CD4-positive, alpha-beta T cell treated with Interleukin-6 for 4 hours (primary cell): Measurements from ENCODE around the gene SLC52A1.
A peak's percentile ranks its signal among the peaks of the same experiment; 100 is the strongest.
"Not testable (repeated sequence)": the region's sequence is repeated elsewhere in the genome, so short reads cannot be mapped to it uniquely, and the experiment has no call there.

Source experiments
- DNase-seq: peaks from one replicate; pipeline ENCODE4 v3.0.0-alpha.2; 2020; ENCODE audit warnings: mixed read lengths

SLC52A1 gene

DNA sequence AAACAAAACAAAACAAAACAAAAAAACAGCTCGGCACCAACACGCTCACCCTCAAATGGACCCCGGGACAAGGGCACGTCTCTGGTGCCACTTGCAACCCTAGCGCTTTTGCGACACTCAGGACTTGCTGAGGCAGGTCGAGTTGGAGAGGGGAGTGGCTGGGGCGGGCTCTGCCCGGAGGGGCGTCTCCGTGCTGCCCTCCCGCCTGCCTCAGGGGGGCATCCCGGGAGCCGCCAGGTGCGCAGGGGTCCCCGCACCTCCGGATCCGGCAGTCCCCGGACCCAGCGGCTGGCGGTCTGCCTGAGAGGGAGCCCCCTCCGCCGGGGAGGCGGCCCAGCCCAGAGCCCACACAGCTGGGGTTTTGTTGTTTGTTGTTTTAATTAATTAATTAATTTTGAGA lies at the start of gene SLC52A1:
SLC52A1 (minus strand) TSS at position 112 of the 400 bp plus-strand sequence. CDS start 820 bp downstream, outside the sequence.
- no peak for DNase-seq

DNA sequence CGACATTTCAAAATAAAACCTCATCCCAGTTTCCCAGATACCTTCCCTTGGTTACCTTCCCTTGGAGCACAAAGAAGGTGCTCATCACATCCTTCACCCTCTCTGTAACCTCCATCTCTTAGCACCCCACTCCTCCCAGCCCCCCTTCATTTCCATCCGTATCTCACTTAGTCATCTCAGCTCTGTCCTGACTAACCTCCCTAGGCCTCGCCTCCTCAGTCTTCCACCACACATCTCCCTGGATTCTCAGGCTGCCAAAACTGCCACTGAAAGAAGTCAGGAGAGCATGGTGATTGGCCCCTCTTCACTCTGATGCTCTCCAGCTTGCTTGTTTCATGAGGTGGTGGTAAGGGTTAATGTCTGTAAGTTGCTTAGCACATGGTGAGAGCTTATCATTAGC lies 45.4 kb upstream of the SLC52A1 start:
- no peak for DNase-seq

DNA sequence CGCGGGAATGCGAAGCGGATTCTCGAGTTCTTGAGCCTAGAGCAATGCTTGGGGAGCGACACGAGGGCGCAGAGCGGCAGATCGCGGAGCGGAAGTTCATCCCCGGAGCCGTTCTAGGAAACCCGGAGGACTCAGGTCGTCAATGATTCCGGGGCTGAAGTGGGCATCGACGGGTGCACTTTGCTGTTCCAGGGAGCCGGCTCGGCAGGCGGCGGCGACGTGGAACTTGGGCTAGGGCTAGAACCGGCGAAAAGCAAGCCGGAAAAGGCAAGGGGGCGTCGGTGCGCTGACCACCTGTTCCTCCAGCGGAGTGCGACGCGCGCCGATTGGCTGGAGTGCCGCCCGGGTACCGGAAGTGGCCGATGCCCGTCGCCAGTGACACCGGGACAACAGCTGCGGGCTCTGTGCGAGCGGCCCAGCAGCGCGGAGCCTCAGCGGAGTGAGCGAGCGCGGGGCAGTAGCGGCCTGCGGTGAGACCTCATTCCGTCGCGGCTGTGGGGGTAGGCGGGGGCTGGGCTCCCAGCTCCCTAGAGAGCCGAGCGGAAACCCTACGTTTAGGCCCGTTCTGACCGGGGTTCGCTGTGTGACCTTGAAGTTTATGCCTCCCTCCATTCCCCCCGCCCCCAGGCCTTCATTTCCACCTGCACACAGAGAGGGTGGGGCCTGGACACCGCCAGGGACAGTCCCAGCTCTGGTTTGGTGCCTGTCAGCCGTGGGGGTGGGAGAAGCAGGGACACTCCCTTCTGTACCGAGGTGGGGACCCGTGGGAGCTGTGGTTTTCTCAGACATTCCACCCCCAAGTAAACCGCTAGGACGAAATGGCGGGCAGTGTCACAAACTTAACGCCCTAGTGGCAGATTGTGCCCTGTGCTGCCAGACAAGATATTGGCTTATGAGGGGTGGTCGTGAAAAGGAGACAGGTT lies 43.1 kb upstream of the SLC52A1 start, which contains the start of gene ZFP3:
ZFP3 (plus strand) TSS at position 362 of the 923 bp plus-strand sequence. CDS start 13,038 bp downstream, outside the sequence.
- peak; percentile 78 for DNase-seq

DNA sequence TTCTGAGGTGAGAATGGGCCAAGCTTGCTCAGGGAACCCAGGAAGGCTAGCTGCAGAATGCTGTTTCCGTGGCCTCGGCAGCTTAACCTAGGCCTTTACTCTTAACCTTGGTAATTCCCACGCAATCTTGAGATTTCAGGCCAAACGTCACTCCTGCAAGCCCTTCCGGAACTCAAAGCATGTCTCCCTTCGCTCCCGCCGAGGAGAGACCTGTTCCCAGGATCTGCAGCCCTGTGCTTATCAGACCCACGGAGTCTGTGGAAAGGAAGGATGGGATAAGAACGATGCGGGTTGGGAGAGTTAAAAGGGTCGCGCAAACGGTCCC lies 42.5 kb upstream of the SLC52A1 start:
- no peak for DNase-seq

DNA sequence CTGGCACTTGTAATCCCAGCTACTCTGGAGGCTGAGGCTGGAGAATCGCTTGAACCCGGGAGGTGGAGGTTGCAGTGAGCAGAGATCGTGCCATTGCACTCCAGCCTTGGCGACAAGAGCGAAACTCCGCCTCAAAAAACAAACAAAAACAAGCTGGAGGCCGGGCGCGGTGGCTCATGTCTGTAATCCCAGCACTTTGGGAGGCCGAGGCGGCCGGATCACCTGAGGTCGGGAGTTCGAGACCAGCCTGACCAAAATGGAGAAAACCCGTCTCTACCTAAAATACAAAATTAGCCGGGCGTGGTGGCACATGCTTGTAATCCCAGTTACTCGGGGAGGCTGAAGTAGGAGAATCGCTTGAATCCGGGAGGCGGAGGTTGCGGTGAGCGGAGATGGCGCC lies 42.0 kb upstream of the SLC52A1 start:
- DNase-seq = not testable (repeated sequence)

DNA sequence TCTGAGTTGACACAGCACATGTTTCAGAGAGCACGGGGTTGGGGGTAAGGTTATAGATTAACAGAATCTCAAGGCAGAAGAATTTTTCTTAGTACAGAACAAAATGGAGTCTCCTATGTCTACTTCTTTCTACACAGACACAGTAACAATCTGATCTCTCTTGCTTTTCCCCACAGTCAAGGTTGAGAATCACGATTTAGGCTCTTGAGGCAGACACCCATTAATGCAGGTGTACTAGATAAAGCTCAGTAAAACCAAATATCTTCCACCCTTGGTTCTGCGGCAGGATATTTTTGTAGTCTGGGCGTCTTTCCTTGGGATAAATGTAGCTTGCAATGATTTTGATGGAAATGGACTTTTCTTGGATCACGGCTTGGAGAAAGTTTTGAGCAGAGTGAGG lies 40.2 kb upstream of the SLC52A1 start:
- DNase-seq = not testable (repeated sequence)

DNA sequence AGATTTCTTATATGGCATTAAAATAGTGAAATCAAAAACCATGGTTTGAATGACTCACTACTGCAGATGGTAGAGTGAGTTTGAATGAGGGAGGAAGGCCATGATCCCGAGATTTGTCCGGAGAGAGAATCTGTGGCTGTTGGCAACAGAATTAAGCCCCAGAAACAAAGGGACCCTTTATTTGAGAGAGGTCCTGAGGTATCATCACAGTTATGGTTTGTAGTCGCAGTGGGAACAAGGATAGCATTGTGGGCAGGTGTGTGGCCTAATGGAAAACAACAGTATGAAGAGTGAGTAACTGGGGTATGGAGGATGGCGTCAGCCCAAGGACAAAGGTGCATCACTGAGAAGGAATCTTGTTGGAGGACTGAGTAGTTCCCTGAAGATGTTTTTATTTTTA lies 34.5 kb upstream of the SLC52A1 start:
- no peak for DNase-seq

DNA sequence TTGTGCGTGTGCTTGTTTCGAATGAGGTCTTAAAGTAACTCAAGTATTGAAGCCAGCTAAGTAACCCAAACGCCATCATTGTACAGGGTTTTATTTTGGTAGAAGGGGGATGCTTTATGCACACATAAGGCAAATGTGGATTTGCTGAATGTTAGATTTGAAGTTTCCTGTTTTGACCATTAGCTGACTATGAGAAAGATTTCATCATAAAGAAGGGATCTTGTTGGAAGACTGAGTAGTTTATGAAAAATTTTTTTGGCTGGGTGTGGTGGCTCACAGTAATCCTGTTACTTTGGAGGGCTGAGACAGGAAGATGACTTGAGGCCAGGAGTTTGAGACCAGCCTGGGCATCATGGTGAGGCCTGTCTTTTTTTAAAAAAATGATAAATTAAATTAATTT lies 33.0 kb upstream of the SLC52A1 start:
- no peak for DNase-seq

DNA sequence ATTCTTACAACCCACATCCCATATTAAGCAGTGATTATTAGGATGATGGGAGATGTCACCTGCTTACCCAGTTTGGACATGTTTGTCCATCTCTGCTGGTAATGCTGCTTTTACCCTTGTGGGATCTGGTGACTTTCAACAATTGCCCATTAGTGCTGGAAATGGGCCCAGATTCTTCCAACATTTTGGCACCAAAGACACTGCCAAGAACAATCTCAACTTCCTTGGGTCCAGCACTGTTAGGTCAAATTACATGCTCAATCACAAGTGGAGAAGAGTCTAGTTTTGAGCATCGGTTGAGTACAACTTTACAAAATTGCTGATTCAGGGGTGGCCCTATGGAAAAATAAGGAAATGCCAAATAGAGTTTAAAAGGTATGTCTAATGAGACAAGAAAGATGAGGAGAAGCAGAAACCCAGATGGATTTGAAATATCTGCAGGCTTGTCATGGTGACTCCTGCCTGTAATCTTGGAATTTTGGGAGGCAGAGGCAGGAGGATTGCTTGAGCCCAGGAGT lies 30.1 kb upstream of the SLC52A1 start:
- no peak for DNase-seq

DNA sequence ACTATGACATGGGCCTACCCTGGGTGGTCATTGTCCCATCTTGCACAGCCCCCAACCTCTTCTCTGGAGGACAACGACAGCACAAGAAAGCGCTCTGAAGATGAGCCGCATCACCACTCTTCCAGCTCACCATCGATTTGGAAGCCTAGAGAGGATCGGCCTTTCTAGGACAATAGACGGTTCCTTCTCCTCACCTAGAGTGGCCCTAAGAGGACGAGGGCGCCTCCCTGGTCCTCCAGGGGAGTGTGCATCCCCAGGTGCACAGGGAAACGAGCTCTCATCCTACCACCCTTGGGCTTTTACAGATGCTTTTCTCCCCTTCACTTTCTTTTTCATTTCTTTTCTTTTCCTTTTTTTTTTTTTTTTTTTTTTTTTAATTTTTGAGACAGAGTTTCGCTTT lies 20.3 kb upstream of the SLC52A1 start:
- DNase-seq = no peak

DNA sequence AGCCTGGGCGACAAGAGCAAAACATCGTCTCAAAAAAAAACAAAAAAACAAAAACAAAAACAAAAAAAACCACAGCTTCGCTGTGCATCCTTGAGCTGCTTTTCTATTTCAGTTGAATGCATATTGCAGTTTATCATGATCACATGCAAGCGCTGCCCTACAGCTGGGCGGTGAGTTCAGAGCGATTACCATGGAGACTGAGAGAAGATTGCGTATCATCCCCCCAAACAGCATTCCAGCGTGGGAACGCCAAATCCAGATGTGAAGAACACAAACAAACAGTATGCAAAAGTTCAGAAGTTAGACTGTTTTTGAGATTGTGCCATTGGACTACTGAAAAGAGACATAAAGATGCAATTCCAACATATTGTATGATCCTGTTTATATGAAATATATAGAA lies 15.1 kb upstream of the SLC52A1 start:
- DNase-seq = no peak

DNA sequence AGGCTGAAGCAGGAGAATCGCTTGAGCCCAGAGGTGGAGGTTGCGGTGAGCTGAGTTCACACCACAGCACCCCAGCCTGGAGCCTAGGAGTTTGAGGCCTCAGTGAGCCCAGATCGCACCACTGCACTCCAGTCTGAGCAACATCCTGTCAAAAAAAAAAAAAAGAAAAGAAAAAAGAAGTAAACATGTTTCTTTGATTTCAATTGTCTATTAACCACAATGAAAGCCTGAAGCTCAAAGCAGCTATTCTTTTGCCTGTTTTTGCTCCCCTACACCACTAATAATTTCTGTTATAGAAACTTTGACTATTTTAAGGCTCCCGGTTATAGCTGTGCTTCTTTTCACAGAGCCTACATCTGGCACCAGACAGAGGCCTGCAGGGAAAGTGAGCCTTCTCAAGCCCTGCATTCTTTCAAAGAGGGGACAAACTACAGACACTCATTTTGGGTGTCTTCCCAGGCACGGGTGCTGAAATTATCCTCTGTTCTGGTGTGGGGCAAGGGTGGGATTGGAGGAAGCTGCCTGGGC lies 14.2 kb upstream of the SLC52A1 start:
- peak; percentile 89 for DNase-seq

DNA sequence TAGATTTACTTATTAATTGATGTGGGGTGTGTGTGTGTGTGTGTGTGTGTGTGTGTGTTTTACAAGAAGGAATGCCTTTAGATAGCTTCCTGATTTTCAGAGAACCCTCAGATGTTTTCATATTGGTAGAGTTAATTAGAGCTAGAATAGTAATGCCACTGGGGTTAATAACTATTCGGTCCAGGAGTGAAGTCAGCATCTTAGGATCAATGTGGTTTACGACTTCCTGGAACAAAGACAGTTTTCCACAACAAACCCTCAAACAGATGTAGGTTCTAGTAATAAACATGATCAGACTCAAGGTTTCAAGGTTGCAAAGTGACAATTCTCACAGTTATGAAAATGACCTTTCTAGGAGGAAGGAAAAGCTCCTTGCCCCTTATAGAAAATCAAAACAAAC lies 12.2 kb upstream of the SLC52A1 start:
- no peak for DNase-seq

DNA sequence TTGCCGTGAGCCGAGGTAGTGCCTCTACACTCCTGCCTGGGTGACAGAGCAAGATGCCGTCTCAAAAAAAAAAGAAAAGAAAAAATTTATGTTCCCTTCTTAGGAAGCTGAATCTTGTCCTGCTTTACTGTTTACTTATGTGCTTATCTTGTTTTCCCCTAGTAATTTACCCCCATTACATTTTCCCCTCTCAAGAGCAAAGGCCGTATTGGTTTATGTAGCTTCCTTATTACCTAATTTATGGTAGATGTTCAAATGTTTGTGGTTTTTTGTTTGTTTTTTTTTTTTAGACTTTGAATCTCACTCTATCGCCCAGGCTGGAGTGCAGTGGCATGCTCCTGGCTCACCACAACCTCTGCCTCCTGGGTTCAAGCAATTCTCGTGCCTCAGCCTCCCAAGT lies 10.3 kb upstream of the SLC52A1 start:
- peak; percentile 36 for DNase-seq

DNA sequence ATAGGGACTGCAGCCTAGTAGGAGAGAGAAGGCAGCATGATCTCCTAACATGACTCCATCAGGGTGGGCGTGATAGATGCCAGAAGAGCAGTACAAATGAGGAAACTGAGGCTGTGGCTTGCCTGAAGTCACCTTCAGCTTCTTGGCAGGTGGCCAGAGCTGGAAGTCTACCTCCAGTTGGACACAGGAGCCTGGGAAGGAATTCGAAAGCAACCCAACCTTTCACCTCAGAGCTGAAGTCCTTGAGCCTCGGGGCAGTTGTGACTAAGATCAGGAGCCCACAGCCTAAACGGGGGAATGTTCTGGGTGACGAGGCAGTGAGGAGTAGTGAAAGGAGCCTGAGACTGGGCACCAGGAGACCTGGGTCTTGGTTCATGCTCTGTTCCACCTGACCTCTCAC lies 9.4 kb upstream of the SLC52A1 start:
- DNase-seq = no peak

DNA sequence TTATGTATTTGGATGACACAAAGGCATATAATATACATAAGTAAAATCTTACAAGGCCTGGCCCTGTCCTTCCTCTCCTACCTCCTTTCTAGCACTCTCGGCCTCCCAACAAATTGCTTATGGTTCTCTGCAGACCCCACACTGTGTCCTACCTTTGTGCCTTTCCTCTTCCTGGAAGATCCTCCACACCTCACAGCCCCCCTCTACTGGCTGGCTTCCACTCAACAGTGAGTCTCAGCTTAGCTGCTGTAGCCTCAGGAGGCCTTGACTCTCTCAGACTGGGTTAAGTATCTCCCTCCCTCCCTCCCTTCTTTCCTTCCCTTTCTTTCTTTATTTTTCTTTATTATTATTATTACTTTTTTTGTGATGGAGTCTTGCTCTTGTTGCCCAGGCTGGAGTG lies 8.3 kb upstream of the SLC52A1 start:
- DNase-seq = no peak

DNA sequence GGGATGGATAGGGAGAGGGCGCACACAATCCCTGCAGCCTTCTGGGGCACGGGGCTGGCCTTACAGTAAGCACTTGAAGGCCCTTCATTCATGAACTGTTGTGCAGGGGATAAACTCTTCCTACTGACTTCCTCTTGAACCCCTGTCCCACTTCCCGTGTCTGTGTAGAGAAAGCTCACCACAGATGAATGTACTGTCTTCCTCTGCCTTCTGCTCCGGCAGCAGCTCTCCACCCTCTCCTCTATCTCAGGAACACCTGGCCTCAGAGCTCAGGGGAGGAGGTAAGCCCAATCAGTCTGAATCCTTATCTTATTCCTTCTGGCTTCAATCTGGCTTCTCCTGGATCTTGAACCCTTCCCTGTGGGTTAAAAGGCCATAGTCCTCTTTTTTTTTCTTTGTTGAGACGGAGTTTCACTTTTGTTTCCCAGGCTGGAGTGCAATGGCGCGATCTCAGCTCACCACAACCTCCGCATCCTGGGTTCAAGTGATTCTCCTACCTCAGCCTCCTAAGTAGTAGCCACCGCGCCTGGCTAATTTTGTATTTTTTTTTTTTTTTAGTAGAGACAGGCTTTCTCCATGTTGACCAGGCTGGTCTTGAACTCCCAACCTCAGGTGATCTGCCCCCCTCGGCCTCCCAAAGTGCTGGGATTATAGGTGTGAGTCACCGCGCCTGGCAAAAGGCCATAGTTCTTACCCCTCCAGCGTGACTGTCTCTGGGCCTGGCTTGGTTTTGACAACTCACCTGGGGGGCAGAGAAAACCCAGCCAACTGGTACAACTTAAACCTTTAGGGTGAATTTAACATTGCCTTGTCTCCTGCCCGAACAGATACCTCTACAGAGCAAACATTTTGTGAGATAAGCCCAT lies 7.2 kb upstream of the SLC52A1 start:
- DNase-seq = peak; percentile 73

DNA sequence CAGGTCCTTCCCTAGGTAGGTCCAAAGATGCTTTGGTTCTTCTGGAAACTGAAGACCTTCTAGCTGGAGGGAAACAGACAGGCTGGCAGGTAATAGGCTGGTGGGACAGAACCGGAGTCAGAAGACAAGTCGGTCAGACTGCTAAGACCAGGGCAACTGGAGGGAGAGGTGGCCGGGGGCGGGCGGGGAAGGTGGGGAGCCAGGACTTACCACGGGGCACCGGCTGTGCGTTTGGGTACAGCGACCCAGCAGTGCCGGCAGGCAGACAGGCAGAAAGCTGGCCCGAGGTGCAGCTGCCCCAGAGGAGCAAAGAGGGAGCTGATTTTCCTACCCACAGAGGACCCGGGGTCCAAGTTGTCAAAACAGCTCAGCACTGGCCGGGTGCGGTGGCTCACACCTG lies 575 bp downstream of the SLC52A1 start:
- DNase-seq = no peak

DNA sequence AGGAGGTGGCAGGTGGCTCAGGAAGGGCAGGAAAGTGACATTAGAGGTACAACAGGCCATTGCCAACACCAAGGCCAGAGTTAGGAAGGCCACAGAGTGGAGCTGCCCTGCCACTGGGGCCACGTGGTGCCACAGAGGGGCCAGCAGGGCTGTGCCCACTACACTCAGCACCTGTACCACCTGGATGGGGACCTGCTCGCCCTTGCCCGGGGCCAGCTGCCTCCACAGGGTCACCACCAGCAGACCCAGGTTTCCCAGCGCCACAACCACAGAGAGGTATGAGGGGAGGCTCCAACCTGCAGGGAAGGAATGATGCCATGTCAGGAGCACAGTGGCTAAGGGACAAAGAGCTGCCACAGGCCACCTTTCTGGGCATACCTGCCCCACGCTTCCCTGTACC lies 1.2 kb downstream of the SLC52A1 start:
- no peak for DNase-seq

DNA sequence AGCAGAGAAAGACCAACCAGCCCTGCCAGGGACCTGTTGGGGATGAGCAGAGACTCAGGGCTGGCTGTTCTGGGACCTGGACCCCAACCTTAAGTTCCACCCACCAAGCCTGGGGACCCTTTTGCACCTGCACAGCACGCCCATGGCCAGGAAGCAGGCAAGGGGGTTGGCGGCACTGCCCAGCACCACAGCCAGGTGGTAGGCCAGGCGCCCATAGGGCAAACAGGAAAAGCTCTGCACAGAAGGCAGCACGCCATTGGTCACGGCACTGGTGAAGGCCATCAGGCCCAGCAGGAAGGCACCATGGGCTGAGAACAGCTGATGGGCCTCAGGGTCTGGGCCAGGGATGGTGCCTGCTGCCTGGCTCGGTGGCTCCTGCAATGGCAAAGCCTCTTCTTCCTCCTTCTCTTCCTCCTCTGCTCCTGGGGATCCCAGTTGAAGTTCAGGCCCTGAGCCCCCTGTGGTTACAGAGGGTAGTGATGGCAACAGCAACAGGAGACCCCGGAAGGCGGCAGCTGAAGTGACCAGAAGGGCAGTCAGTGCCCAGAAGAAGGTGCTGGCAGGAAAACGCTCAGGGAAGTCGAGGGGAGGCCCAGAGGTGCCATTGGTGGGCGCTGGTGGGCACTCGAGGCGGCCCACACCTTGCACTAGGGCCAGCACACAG lies 1.7 kb downstream of the SLC52A1 start:
- DNase-seq = no peak

DNA sequence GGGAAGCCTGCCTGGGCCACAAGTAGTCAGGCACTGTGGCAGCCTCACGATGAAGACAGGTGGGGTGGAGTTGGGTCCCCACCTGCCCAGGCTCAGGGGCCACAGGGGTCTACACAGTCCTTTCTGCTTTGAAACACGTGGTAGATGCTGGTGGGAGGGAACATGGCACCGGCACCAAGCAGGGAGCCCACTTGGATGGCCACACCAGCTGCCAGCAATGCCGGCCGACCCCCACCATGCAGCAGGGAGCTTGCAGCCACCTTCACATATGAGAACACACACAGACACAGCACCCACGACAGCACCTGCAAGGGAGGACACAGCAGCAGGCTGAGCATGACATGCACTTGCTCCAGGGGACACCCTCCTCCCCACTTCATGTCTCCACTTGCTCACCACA lies 2.4 kb downstream of the SLC52A1 start:
- DNase-seq = no peak

DNA sequence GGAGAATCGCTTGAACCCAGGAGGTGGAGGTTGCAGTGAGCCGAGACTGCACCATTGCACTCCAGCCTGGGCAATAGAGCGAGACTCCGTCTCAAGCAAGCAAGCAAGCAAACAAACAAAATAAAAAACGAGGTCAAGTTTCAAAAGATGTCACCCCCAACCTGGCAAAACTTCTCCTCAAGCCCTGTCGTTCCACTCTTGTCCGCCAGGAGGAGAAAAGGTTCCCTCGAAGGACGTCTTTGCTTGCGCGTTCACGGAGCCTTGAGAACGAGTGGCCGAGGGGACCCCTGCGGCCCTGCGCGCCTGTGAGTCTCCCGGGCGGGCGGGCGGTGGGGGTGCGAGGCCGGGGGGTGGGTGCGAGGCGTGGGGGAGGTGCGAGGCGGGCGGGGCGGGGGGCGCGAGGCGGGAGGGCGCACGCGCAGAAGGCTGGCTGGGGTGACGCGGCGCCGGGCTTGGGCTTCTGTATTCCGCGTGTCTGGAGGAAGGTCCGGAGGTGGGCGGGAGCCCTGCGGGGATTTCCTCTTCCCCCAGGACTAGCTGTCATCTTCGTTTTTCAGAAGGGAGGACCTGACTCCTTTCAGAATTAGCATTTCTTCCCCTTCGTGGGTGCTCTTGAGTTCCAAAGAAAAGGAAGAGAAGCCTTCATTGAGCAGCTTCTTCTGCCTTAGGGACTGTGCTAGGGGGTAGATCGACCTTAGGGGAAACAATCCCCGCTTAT lies 3.7 kb downstream of the SLC52A1 start:
- peak; percentile 87 for DNase-seq
